NB4 (cell line): ENCODE measurements around the gene ST6GALNAC1.
A peak's percentile ranks its signal among the peaks of the same experiment; 100 is the strongest.

Experiments used
- DNase-seq: peaks from one replicate; pipeline ENCODE4 v3.0.0; 2010; ENCODE audit warnings: low read depth
- H3K4me3 ChIP-seq: one replicate; pipeline ENCODE4 v1.5.1; 2011; ENCODE audit warnings: mild to moderate bottlenecking, low read depth, low read length, moderate library complexity
- CTCF ChIP-seq: IDR thresholded peaks from one replicate; pipeline ENCODE4 v1.5.1; 2012; ENCODE audit warnings: low read depth, low read length
- MYC ChIP-seq: IDR thresholded peaks from 2 replicates; pipeline ENCODE4 v1.6.1; 2011; ENCODE audit warnings: low read depth, low read length
- POLR2A ChIP-seq: IDR thresholded peaks from 2 replicates; pipeline ENCODE4 v1.6.1; 2011; ENCODE audit warnings: mild to moderate bottlenecking; ENCODE audit not compliant: insufficient read length; ENCODE audit errors: extremely low read depth
- TF ChIP-seq, protein P1 (sequence below): IDR thresholded peaks from 2 replicates; pipeline ENCODE4 v1.6.1; 2011; ENCODE audit warnings: low read depth, low read length

The ST6GALNAC1 gene

GRCh38 chr17:76601065-76601464 lies 42.5 kb downstream of the ST6GALNAC1 start:
- H3K4me3 ChIP-seq = no peak overlapping the region
- DNase-seq = no peak
- no peak for TF ChIP-seq MYC
- TF ChIP-seq POLR2A = no peak
- no peak for TF ChIP-seq CTCF
- TF ChIP-seq, protein P1, sequence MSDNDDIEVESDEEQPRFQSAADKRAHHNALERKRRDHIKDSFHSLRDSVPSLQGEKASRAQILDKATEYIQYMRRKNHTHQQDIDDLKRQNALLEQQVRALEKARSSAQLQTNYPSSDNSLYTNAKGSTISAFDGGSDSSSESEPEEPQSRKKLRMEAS = no peak

- DNase-seq = peak; percentile 73
- H3K4me3 ChIP-seq = no peak overlapping the region
- TF ChIP-seq MYC = no peak
- no peak for TF ChIP-seq CTCF
- no peak for TF ChIP-seq POLR2A
- TF ChIP-seq, protein P1 = no peak
These were observed 43.7 kb downstream of the ST6GALNAC1 start for GRCh38 chr17:76599694-76600460.

GRCh38 chr17:76598004-76598439 lies 45.5 kb downstream of the ST6GALNAC1 start:
- DNase-seq = peak; percentile 78
- TF ChIP-seq MYC (no peak), POLR2A (no peak), CTCF (no peak)
- TF ChIP-seq, protein P1 = no peak
- no peak overlapping the region for H3K4me3 ChIP-seq

- peak; percentile 40 for DNase-seq
- no peak for TF ChIP-seq CTCF
- no peak overlapping the region for H3K4me3 ChIP-seq
These were observed 46.2 kb downstream of the ST6GALNAC1 start for GRCh38 chr17:76597156-76598003.

DNA sequence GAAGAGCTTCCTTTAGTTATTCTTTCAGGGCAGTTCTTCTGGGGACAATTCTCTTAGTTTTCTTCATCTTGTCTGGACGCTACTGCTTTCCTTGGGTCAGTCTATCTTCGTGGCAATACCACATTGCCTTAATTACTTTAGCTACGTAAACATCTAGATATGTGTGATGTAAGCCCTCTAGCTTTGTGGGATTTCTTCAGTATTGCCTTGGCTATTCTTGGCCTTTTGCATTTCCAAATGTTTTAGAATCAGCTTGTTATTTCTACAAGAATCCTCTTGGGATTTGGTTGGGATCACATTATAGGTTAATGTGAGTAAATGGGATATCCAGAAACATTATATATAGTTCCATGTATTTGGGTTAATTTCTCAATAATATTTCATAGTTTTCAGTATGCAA lies 48.9 kb downstream of the ST6GALNAC1 start:
- DNase-seq = no peak
- no peak overlapping the region for H3K4me3 ChIP-seq
- TF ChIP-seq MYC (no peak), POLR2A (no peak), CTCF (no peak)
- TF ChIP-seq, protein P1 = no peak
